ENCODE measurements around the gene OCA2.
"Not testable (repeated sequence)": the region's sequence is repeated elsewhere in the genome, so short reads cannot be mapped to it uniquely, and the experiment has no call there.

- TF ChIP-seq CTCF, POLR2A, POLR2AphosphoS5, EP300 (IDR thresholded peaks at IDR 0.05): not testable (repeated sequence)
These were observed 46.3 kb upstream of the OCA2 start for GRCh38 chr15:28145419-28145818.
